GM21381 (cell line): ENCODE data around the gene TNIK.
"Not testable (repeated sequence)": the region's sequence is repeated elsewhere in the genome, so short reads cannot be mapped to it uniquely, and the experiment has no call there.

ENCODE experiments used
- ATAC-seq: cut with Tn5 transposase; IDR thresholded peaks from one replicate; pipeline ENCODE4 v1.9.1; 2021; ENCODE audit warnings: mild to moderate bottlenecking, moderate library complexity; ENCODE audit not compliant: unreplicated experiment

Gene TNIK

GRCh38 chr3:171149526-171150116, 310.6 kb downstream of the TNIK start:
- ATAC-seq, result no peak

- ATAC-seq, result no peak
These were observed 314.4 kb downstream of the TNIK start for GRCh38 chr3:171145798-171146197.

- no peak for ATAC-seq
These were observed 317.2 kb downstream of the TNIK start for GRCh38 chr3:171142985-171143384.

DNA sequence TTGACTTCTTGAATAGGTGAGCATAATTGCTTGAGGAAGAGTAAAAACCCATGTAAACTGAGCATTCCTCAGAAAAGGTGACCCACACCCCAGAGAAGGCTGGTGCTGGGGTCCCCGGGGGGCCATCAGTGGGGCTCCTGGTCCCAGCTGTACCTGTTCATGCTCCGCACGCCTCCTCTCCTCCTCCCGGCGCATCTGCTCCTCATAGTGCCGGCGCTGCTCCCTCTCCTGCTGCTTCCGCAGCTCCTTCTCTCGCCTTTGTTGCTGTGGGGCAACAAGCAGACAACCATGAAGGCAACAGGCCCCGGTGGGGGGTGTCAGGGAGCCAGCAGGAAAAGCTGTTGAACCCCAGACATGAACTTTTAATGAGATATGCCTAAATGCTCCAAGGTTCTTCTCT, 320.0 kb downstream of the TNIK start:
- ATAC-seq, result no peak

- no peak for ATAC-seq
These were observed 322.2 kb downstream of the TNIK start for GRCh38 chr3:171138027-171138426.

- no peak for ATAC-seq
These were observed 324.7 kb downstream of the TNIK start for GRCh38 chr3:171135549-171135948.

DNA sequence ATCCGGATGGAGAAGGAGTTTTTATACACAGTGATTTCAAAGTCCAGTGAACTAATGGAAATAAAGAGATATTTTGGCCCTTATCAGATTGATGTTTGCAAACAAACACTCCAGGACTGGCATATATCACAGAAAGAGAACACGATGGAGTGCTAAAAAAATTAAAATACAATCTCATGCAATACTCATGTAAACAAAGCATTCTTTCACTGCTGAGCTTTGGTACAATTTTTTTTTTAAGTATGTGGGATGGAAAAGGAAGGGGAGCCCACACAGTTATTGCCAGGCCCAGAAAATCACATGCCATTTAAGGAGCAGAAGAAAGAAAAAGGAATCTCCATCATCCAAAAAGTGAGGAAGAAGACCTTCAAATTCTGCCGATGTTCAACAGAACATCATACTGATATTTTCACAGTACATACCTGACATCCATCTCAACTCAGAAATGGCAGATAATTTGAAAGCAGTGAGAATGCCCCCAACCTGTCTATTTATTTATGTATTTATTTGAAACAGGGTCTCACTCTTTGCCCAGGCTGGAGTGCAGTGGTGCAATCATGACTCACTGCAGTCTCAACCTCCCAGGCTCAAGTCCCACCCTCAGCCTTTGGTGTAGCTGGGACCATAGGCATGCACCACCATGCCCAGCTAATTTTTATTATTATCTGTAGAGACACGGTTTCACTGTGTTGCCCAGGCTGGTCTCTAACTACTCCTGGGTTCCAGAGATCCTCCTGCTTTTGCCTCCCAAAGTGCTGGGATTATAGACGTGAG, 326.2 kb downstream of the TNIK start:
- no peak for ATAC-seq

GRCh38 chr3:171133337-171133736, 326.9 kb downstream of the TNIK start:
- ATAC-seq, result no peak

DNA sequence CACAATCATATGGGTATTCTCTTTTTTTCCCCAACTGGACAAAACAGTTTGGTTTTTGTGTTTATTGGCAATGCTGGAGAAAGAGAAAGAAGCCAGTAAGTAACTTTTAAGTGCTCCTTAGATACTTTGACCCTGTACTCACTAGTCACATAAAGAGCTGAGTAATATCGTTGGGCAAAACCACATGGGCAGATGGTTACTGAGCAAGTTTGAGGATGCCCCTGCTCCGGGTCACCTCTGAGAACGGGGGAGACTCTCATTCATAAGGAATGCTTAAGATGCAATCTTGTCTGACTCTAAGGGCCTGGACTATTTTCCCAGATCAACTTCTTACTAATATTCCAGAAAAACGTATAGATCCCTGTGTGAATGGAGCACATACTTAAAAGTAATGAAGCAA, 327.3 kb downstream of the TNIK start:
- ATAC-seq, result no peak

GRCh38 chr3:171129827-171130226, 330.4 kb downstream of the TNIK start:
- no peak for ATAC-seq

GRCh38 chr3:171127611-171128010, 332.6 kb downstream of the TNIK start:
- ATAC-seq, result no peak

DNA sequence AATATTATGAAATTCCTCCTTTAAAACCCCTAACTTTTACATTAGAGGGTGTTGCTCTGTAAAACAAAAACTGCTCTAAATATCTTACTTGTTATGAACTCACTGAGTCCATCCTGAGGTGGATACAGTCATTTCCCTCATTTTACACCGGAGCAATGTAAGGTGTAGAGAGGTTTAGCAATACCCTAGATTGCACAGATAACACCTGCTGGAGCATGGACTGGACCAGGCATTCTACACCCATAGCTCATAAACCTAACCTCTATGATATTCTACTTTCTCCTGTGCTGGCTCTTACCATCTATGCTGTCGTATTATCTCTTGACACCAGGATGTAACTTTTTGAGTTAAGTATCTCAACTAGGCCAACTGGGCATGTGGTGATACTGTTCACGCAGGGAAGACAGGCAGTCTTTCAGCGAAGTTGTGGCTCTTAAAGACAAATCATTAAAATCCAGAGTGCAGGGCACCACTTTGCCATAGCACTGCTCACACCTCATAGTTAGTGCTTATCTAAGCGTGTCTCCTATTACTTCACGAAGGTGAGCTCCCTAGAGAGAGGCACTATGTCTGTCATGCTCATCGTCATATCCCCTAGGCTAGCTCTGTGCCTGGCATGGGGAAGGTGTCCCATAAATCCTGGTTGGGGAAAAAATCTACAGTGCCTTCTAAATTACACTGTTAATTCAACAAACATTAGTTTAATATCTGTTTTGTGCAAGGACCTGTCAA, 333.6 kb downstream of the TNIK start:
- ATAC-seq, result no peak

DNA sequence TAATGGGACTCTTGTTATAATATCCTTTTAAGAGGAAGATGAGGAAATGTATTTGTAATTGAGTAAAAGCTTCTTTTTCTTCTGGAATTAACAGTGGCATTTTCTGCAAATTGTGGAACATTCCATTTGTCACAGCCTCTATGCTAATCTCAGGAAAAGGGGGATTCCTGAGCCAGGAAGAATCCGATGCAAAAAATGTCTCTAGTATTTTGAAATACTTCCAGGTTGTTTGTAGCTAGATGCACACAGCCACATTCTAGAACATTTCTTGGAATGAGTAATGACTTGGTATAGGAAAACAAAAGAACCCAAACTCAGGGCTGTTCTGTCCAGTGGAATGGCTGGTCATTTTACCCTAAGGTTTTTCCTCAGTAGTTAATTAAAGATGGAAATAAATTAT, 335.2 kb downstream of the TNIK start:
- no peak for ATAC-seq

DNA sequence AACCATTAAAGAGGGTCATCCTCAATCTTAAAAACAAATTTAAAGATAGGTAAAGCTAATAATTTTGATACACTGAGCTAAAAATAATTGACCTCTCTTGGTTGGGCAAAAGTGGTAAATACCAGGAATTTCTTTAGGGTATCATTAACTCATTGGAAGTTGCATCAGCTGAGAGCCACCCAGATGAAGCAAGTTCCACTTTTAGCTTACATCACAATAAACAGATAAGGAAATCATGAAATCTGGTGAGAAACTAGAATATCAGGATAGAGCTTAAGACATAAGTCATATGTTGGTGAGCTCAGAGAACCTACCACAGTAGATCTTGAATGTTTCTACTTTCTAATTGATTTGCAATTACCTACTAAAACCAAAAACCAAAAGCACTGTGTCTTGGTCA, 336.3 kb downstream of the TNIK start:
- no peak for ATAC-seq

GRCh38 chr3:171122861-171123260, 337.3 kb downstream of the TNIK start:
- ATAC-seq, result no peak

- ATAC-seq, result no peak
These were observed 338.0 kb downstream of the TNIK start for GRCh38 chr3:171122240-171122639.

DNA sequence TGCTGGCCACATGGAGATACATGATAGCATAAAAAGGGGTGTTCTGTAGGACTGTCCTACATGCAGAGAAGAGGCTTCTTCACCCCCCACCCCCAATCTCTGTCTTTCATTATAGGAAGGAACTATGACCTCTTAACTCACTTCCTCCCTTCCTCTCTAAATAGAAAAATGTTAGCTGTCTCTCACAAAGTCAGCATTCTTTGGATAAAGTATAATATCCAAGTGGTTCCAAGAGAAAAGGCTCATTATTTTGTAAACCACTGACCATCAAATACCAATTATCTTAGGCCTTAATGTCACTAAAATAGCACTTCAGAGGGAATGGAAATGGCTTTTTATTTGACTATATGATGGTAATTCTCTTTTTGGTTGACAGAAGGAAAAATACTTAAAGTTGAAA, 338.4 kb downstream of the TNIK start:
- ATAC-seq, result no peak

DNA sequence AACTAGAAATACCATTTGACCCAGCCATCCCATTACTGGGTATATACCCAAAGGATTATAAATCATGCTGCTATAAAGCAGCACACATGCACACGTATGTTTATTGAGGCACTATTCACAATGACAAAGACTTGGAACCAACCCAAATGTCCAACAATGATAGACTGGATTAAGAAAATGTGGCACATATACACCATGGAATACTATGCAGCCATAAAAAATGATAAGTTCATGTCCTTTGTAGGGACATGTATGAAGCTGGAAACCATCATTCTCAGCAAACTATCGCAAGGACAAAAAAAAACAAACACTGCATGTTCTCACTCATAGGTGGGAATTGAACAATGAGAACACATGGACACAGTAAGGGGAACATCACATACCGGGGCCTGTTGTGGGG, 340.8 kb downstream of the TNIK start:
- ATAC-seq, result not testable (repeated sequence)

DNA sequence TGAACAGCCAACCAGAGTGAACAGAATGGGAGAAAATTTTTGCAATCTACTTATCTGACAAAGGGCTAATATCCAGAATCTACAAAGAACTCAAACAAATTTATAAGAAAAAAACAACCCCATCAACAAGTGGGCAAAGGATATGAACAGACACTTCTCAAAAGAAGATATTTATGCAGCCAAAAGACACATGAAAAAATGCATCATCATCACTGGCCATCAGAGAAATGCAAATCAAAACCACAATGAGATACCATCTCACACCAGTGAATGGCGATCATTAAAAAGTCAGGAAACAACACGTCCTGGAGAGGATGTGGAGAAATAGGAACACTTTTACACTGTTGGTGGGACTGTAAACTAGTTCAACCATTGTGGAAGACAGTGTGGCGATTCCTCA, 341.2 kb downstream of the TNIK start:
- ATAC-seq, result not testable (repeated sequence)

DNA sequence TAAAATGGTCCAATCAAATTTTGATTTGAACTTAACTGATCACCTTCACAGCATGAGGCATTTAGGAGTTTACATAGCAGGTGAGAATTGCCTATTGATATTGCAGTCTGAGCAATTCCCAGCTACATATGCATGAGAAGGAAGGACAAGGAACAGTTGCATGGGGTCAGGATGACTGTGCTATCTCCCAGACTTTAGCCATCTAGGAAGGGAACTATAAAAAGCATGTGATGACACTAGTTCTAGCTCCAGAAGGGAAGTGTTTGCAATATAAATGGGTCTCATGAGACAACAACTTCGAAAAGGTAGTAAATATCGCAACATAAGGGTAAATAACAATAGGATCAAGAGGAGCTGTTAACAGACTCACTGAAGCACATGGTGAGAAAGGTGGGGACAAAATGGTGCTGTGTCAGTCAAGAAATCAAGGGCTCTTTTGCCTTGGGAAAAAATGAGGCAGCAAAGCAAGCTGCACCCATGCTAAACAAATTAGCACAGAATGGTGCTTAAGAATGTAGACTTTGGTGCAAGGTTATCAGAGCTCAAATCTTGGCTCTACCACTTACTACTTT, 343.3 kb downstream of the TNIK start:
- ATAC-seq, result no peak

DNA sequence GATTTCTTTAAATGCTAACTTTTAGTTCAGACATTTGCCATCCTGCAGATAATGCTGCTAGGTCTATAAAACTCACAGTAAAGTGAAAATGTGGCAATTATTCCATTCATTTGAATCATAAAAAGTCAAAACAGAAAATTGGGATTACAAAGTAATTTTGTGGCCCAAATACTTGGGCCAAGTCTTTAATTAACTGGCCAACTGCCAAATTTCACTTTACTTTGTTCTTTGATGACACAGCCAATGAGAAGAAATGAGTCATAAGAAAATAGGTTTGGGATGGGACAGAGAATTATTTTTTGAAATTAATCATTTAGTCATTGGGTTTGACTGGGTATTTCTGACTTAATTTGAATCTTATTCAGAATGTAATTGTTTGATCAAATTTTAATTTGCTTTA, 343.8 kb downstream of the TNIK start:
- no peak for ATAC-seq

DNA sequence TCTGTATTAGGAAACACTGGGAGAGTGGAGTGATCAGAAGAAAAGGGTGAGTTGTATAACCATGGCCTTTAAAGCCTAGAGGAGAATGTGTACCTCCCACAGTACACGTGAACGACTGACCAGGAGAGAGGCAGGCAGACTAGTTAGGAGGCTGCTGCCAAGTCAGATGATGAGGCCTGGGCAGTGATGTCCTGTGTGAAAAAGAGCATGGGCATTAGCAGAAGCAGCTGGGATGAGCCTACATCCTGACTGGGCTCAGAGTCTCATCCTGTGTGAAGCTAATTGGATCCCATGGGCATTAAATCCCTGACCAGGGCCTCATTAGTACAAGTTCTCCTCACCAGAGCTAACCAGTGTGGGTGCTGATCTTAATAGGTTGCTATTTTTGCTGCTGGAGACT, 344.5 kb downstream of the TNIK start:
- ATAC-seq, result no peak
